Ascending aorta (tissue), 2 donors: ENCODE data around the gene PIH1D1. TPM values are rescaled to one million over a fixed set of nuclear protein-coding genes. Genes with fewer than 3 reads are reported as not detected.

Source experiments
- DNase-seq, 2 donors: peaks; one replicate each; pipeline ENCODE4 v3.0.0-alpha.2; 2019; ENCODE audit warnings: low spot score in 2 of 2
- H3K27ac ChIP-seq, 2 donors: fragments of 200-600 bp; sonication (generic); one replicate each; pipeline ENCODE4 v1.5.1; 2016 to 2017; ENCODE audit warnings: mild to moderate bottlenecking in 1 of 2
- H3K27me3 ChIP-seq: fragments of 200-600 bp; sonication (generic); one replicate; pipeline ENCODE4 v1.5.1; 2017
- H3K36me3 ChIP-seq, 2 donors: fragments of 200-600 bp; sonication (generic); one replicate each; pipeline ENCODE4 v1.5.1; 2016
- H3K4me1 ChIP-seq, 2 donors: fragments of 200-600 bp; sonication (generic); one replicate each; pipeline ENCODE4 v1.5.1; 2016 to 2017; ENCODE audit warnings: mild to moderate bottlenecking in 1 of 2
- H3K4me3 ChIP-seq, 2 donors: fragments of 200-600 bp; sonication (generic); one replicate each; pipeline ENCODE4 v1.5.1; 2016 to 2017; ENCODE audit warnings: mild to moderate bottlenecking in 1 of 2
- H3K9me3 ChIP-seq, 2 donors: fragments of 200-600 bp; sonication (generic); one replicate each; pipeline ENCODE4 v1.5.1; 2016
- CTCF ChIP-seq, 3 experiments: fragments of 200-600 bp in 2 of 3; fragments of 450-650 bp in 1 of 3; sonication (generic) in 2 of 3; IDR thresholded peaks; one replicate each; pipeline ENCODE4 v1.5.1; 2016 to 2019; ENCODE audit warnings: antibody characterized with exemption in 3 of 3, mild to moderate bottlenecking in 1 of 3, moderate library complexity in 1 of 3
- intact Hi-C: fragments of 100-400 bp; cut with DNase I; formaldehyde crosslinking; loops from one replicate; pipeline ENCODE4 v1.15.1; 2023
- total RNA-seq: library from RNA; depleted of rRNA; stranded (reverse); fragments of >200 nt; gene quantifications from one replicate; pipeline ENCODE4 v1.1.0, GENCODE V29; 2016

PIH1D1 gene
- total RNA-seq, 1 donor from 2014 or later, result 177 TPM

GRCh38 chr19:49417088-49417487 lies 34.5 kb downstream of the PIH1D1 start:
- Histone ChIP-seq H3K9me3 (no peaks in the 10 kb centered on the region), H3K27me3 (peaks cover 5% of the 10 kb centered on the region)

GRCh38 chr19:49415810-49416200 lies 35.8 kb downstream of the PIH1D1 start:
- intact Hi-C loops, result no loop called here
- TF ChIP-seq CTCF (IDR thresholded peaks at IDR 0.05), result no peak
- peaks cover 5% of the 10 kb centered on the region for H3K27me3 ChIP-seq
- no peaks in the 10 kb centered on the region for H3K36me3 ChIP-seq
- H3K9me3 ChIP-seq, result no peaks in the 10 kb centered on the region
- DNase-seq, result no peak
- H3K4me3 ChIP-seq, result no peak overlapping the region
- no peak overlapping the region for H3K27ac ChIP-seq
- H3K4me1 ChIP-seq, result no peaks in the 10 kb centered on the region

More at GRCh38 chr19:49417088-49417487, 34.5 kb downstream of the PIH1D1 start:
- no peak overlapping the region for H3K4me3 ChIP-seq
- no peaks in the 10 kb centered on the region for H3K36me3 ChIP-seq
- intact Hi-C loops, result no loop called here
- peaks cover 3 to 4% of the 10 kb centered on the region in 2 donors for H3K4me1 ChIP-seq
- no peak for TF ChIP-seq CTCF (IDR thresholded peaks at IDR 0.05)
- DNase-seq, result no peak
- H3K27ac ChIP-seq, result no peak overlapping the region

GRCh38 chr19:49415102-49415809 lies 36.4 kb downstream of the PIH1D1 start:
- H3K36me3 ChIP-seq, result no peaks in the 10 kb centered on the region
- no peaks in the 10 kb centered on the region for H3K9me3 ChIP-seq
- TF ChIP-seq CTCF (IDR thresholded peaks at IDR 0.05), result no peak

GRCh38 chr19:49414256-49414655 lies 37.4 kb downstream of the PIH1D1 start:
- H3K9me3 ChIP-seq, result no peaks in the 10 kb centered on the region
- TF ChIP-seq CTCF (IDR thresholded peaks at IDR 0.05), result no peak
- H3K36me3 ChIP-seq, result no peaks in the 10 kb centered on the region
- H3K4me1 ChIP-seq, result no peaks in the 10 kb centered on the region
- H3K27ac ChIP-seq, result no peak overlapping the region
- no peak for DNase-seq
- peaks cover 5% of the 10 kb centered on the region for H3K27me3 ChIP-seq
- intact Hi-C loops, result no loop called here
- no peak overlapping the region for H3K4me3 ChIP-seq

More at GRCh38 chr19:49415102-49415809, 36.4 kb downstream of the PIH1D1 start:
- no peak overlapping the region for H3K4me3 ChIP-seq
- H3K27me3 ChIP-seq, result peaks cover 5% of the 10 kb centered on the region
- H3K4me1 ChIP-seq, result no peaks in the 10 kb centered on the region
- H3K27ac ChIP-seq, result no peak overlapping the region
- intact Hi-C loops, result no loop called here
- no peak for DNase-seq

GRCh38 chr19:49413348-49413747 lies 38.3 kb downstream of the PIH1D1 start:
- Histone ChIP-seq H3K27ac (no peak overlapping the region), H3K9me3 (no peaks in the 10 kb centered on the region), H3K4me3 (no peak overlapping the region), H3K4me1 (no peaks in the 10 kb centered on the region), H3K36me3 (no peaks in the 10 kb centered on the region), H3K27me3 (peaks cover 5% of the 10 kb centered on the region)
- intact Hi-C loops, result no loop called here
- no peak for TF ChIP-seq CTCF (IDR thresholded peaks at IDR 0.05)
- no peak for DNase-seq
